Activated T-cell treated with anti-CD3 and anti-CD28 coated beads, Interleukin-2, amount 50 U/mL, for 4 hours (primary cell): ENCODE data around the gene VN1R5. TPM values are rescaled to one million over a fixed set of nuclear protein-coding genes. Genes with fewer than 3 reads are reported as not detected.
"Not testable (repeated sequence)": the region's sequence is repeated elsewhere in the genome, so short reads cannot be mapped to it uniquely, and the experiment has no call there.

Experiments
- ATAC-seq, 2 donors: fragments of 200-7000 bp; cut with Tn5 transposase; one replicate each; pipeline ENCODE4 v1.10.0; 2021
- DNase-seq: peaks from one replicate; pipeline ENCODE4 v3.0.0-alpha.2; 2020
- H3K27me3 Mint-ChIP-seq: one replicate; pipeline ENCODE4 v1.8.0; 2021; ENCODE audit warnings: low read depth, mixed read lengths
- H3K36me3 Mint-ChIP-seq: one replicate; pipeline ENCODE4 v1.8.0; 2022; ENCODE audit warnings: mixed read lengths; ENCODE audit not compliant: insufficient read depth
- H3K4me1 Mint-ChIP-seq: one replicate; pipeline ENCODE4 v1.8.0; 2021; ENCODE audit warnings: low read depth, mixed read lengths
- H3K4me3 Mint-ChIP-seq: one replicate; pipeline ENCODE4 v1.8.0; 2021; ENCODE audit warnings: mild to moderate bottlenecking, moderate library complexity, mixed read lengths
- H3K9me3 Mint-ChIP-seq: one replicate; pipeline ENCODE4 v1.8.0; 2021; ENCODE audit warnings: mixed read lengths
- total RNA-seq, 3 donors: library from RNA; stranded (reverse); gene quantifications; one replicate each; pipeline ENCODE4 v1.2.1, GENCODE V29; 2021

The VN1R5 gene
- total RNA-seq, 3 donors from 2014 or later = not detected

DNA sequence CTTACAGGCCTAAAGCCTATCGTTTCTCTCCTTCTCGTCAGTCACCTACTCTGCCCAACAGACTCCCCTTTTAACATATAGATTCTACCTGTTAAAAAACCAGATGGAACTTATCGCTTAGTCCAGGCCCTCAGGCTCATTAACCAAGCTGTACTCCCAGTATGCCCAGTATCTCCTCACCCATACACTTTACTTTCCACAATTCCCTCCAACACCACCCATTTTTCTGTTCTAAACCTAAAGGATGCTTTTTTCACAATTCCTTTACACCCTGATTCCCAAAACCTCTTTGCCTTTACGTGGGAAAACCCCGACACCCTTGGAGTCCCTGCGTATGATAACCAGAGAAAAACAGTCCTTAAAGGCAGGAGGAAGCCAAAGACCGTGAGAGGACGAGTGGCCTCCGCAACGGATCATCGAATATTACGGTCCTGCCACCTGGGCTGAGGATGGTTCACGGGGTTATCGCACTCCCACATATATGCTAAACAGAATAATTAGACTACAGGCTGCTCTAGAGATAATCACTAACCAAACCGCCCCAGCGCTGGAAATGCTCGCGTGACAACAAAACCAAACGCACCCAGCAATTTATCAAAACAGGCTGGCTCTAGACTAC is 33.5 kb downstream of the VN1R5 start:
- H3K9me3 Mint-ChIP-seq = peaks cover 24% of the 10 kb centered on the region
- H3K4me3 Mint-ChIP-seq, H3K27me3 Mint-ChIP-seq, DNase-seq, ATAC-seq, H3K36me3 Mint-ChIP-seq, H3K4me1 Mint-ChIP-seq: not testable (repeated sequence)

DNA sequence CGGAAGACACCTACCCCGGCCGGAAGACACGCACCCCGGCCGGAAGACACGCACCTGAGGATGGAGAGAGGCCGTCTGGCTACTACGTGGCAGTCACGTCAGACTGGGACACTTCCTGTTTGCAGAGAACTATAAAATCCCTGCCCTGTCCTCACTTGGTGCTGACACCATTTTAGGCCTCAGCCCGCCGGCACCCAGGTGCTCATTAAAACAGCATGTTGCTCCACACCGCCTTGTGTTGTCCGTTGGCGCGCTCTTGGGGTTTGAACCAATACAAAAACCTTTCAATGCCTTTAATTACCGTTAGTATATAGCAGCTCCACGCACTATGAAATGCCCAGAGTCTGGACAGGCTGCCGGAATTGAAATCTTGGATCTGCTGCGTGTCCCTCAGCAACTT is 34.7 kb downstream of the VN1R5 start:
- Mint-ChIP-seq H3K36me3 (no peaks in the 10 kb centered on the region), H3K4me3 (no peak overlapping the region), H3K9me3 (peaks cover 24% of the 10 kb centered on the region), H3K4me1 (no peaks in the 10 kb centered on the region), H3K27me3 (no peaks in the 10 kb centered on the region)
- ATAC-seq (no peak), DNase-seq (no peak)

DNA sequence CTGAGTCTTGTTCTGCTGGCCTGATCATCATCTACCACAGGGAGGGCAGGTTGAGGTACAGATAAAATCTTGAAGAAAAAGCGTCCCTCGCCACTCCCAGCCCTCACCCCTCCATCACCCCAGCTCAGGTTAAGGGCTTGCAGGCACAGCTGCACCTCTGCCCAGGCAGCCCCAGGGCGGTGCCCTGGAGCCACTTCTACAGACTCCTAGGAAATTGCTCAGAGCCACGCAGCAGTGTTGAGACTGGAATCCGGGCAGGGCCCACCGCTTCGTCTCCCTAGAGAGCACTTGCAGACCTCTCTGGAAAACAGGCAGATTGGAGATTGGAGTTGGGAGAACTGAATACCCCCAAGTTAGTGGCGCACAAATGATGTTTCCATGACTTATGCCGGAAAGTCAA is 35.3 kb downstream of the VN1R5 start:
- H3K27me3 Mint-ChIP-seq = no peaks in the 10 kb centered on the region
- no peak overlapping the region for H3K4me3 Mint-ChIP-seq
- DNase-seq (no peak), ATAC-seq (no peak)
- peaks cover 24% of the 10 kb centered on the region for H3K9me3 Mint-ChIP-seq
- H3K4me1 Mint-ChIP-seq = no peaks in the 10 kb centered on the region
- no peaks in the 10 kb centered on the region for H3K36me3 Mint-ChIP-seq

GRCh38 chr1:247291833-247292561 is 36.1 kb downstream of the VN1R5 start:
- H3K36me3 Mint-ChIP-seq = no peaks in the 10 kb centered on the region
- ATAC-seq = no peak
- H3K4me1 Mint-ChIP-seq = no peaks in the 10 kb centered on the region
- DNase-seq = no peak
- H3K9me3 Mint-ChIP-seq = peaks cover 19% of the 10 kb centered on the region
- H3K27me3 Mint-ChIP-seq = no peaks in the 10 kb centered on the region
- H3K4me3 Mint-ChIP-seq = no peak overlapping the region

DNA sequence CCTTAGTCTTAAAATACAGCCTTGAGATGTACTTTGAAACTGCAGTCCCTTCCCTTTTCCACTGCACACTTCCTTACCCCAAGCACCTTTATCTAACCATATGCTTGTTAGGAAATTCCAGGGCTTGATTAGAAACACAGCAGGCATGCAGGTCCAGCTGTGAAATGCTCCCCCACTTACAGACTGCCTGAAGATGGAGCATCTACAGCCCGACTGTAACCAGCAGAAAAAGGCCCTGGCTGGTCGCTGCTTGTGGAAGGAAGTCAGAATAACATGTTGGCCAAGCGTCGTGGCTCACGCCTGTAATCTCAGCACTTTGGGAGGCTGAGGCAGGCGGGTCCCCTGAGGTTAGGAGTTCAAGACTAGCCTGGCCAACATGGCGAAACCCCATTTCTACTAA is 37.2 kb downstream of the VN1R5 start:
- H3K36me3 Mint-ChIP-seq = no peaks in the 10 kb centered on the region
- peaks cover 10% of the 10 kb centered on the region for H3K9me3 Mint-ChIP-seq

DNA sequence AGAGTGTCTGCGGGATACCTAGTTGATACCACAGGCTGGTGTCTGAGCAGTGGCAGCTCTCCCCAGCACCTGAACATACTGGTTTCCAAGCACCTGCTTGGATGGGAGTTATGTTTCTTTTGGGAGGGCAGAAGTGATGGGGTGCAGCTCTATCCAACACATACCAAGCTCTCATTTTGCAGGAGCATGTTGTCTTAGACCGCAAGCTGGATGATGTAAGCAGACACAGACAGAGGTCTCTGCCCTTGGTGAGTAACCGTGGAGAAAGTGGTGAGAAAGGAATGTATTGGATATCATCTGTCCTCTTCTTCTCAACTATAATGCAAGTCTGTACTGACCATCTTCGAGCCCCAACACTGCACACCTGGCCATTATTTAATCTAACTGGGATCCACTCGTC is 38.4 kb downstream of the VN1R5 start:
- ATAC-seq = no peak
- Mint-ChIP-seq H3K4me3 (no peak overlapping the region), H3K36me3 (peaks cover under 1% of the 10 kb centered on the region), H3K27me3 (no peaks in the 10 kb centered on the region), H3K9me3 (peaks cover 2% of the 10 kb centered on the region), H3K4me1 (no peaks in the 10 kb centered on the region)
- DNase-seq = no peak

More for the DNA sequence above, 37.2 kb downstream of the VN1R5 start:
- no peak for ATAC-seq
- no peaks in the 10 kb centered on the region for H3K4me1 Mint-ChIP-seq
- no peaks in the 10 kb centered on the region for H3K27me3 Mint-ChIP-seq
- no peak overlapping the region for H3K4me3 Mint-ChIP-seq
- no peak for DNase-seq

DNA sequence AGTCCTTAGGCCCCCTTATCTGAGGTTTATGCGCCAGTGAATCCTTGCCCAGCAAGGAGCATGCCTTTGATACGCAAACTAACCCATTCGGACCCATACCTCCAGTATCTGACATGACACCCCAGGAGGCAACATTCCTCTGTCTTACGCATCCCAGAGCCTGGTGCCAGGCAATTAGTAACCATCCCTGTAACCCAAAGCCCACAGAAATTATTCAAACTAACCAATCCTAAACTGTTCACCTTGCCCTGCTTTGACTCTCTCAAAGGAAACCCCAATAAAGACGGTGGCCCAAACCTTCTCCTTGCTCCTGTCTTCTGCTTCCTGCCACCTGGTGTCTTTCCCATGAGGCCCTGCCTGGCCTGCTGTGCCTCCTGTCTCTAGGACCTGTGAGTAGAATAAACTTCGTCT is 39.4 kb downstream of the VN1R5 start:
- ATAC-seq = no peak
- peaks cover 6% of the 10 kb centered on the region for H3K36me3 Mint-ChIP-seq

GRCh38 chr1:247295746-247296145 is 39.9 kb downstream of the VN1R5 start:
- no peaks in the 10 kb centered on the region for H3K27me3 Mint-ChIP-seq
- H3K4me3 Mint-ChIP-seq = no peak overlapping the region
- peaks cover 6% of the 10 kb centered on the region for H3K36me3 Mint-ChIP-seq
- DNase-seq (no peak), ATAC-seq (no peak)
- H3K9me3 Mint-ChIP-seq = no peaks in the 10 kb centered on the region
- no peaks in the 10 kb centered on the region for H3K4me1 Mint-ChIP-seq

More for the DNA sequence above, 39.4 kb downstream of the VN1R5 start:
- H3K27me3 Mint-ChIP-seq = no peaks in the 10 kb centered on the region
- H3K4me3 Mint-ChIP-seq = no peak overlapping the region
- H3K9me3 Mint-ChIP-seq = no peaks in the 10 kb centered on the region
- no peak for DNase-seq
- H3K4me1 Mint-ChIP-seq = no peaks in the 10 kb centered on the region

- Mint-ChIP-seq H3K4me1 (no peaks in the 10 kb centered on the region), H3K9me3 (no peaks in the 10 kb centered on the region), H3K27me3 (no peaks in the 10 kb centered on the region), H3K4me3 (no peak overlapping the region), H3K36me3 (peaks cover 6% of the 10 kb centered on the region)
- DNase-seq (no peak), ATAC-seq (no peak)
Measured at GRCh38 chr1:247296599-247297180, 40.8 kb downstream of the VN1R5 start.

GRCh38 chr1:247297263-247298123 is 41.6 kb downstream of the VN1R5 start:
- ATAC-seq = no peak

DNA sequence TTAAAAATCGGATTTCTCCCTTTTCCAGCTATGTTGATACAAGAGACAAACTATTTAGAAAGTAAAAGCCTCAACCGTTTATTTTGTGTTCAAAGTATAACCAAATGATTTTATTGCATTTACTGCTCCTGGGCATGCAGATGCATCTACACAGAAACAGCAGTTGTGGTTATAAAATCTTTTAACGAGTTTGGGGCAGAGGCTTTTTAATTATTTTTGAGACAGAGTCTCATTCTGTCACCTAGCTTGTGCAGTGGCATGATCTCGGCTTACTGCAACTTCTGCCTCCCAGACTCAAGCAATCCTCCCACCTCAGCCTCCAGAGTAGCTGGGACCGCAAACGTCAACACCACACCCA is 42.2 kb downstream of the VN1R5 start:
- ATAC-seq (no peak), DNase-seq (no peak)
- no peaks in the 10 kb centered on the region for H3K9me3 Mint-ChIP-seq
- H3K27me3 Mint-ChIP-seq = no peaks in the 10 kb centered on the region
- no peak overlapping the region for H3K4me3 Mint-ChIP-seq
- H3K4me1 Mint-ChIP-seq = no peaks in the 10 kb centered on the region
- H3K36me3 Mint-ChIP-seq = peaks cover 15% of the 10 kb centered on the region

More at GRCh38 chr1:247297263-247298123, 41.6 kb downstream of the VN1R5 start:
- Mint-ChIP-seq H3K4me3 (no peak overlapping the region), H3K27me3 (no peaks in the 10 kb centered on the region), H3K36me3 (peaks cover 10% of the 10 kb centered on the region), H3K9me3 (no peaks in the 10 kb centered on the region), H3K4me1 (no peaks in the 10 kb centered on the region)
- no peak for DNase-seq

DNA sequence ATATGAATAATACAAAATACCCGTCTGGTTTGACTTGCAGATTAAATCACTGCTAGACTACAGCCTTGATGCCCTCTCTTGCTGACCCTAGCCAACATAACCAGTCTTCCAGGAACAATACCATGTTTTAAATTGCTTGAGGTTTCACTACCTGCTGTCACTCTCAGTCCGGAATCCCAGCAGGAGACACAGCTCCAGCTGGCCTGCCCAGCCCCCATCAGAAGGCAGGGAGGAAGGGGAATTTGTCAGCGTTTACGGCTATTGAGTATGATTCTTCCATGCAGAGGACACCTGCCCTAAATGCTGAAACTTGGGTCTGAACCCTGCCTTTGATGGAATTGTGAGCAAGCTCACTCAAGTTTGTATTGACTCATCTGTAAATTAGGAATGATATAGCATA is 42.8 kb downstream of the VN1R5 start:
- DNase-seq (no peak), ATAC-seq (no peak)
- Mint-ChIP-seq H3K9me3 (no peaks in the 10 kb centered on the region), H3K36me3 (peaks cover 21% of the 10 kb centered on the region), H3K27me3 (no peaks in the 10 kb centered on the region), H3K4me3 (no peak overlapping the region), H3K4me1 (no peaks in the 10 kb centered on the region)

- DNase-seq = no peak
- peaks cover 26% of the 10 kb centered on the region for H3K36me3 Mint-ChIP-seq
- H3K9me3 Mint-ChIP-seq = no peaks in the 10 kb centered on the region
- no peaks in the 10 kb centered on the region for H3K27me3 Mint-ChIP-seq
- no peak for ATAC-seq
- H3K4me1 Mint-ChIP-seq = no peaks in the 10 kb centered on the region
- no peak overlapping the region for H3K4me3 Mint-ChIP-seq
Measured at GRCh38 chr1:247299723-247300381, 44.0 kb downstream of the VN1R5 start.
